ENCODE data around the gene CALY.

DNA sequence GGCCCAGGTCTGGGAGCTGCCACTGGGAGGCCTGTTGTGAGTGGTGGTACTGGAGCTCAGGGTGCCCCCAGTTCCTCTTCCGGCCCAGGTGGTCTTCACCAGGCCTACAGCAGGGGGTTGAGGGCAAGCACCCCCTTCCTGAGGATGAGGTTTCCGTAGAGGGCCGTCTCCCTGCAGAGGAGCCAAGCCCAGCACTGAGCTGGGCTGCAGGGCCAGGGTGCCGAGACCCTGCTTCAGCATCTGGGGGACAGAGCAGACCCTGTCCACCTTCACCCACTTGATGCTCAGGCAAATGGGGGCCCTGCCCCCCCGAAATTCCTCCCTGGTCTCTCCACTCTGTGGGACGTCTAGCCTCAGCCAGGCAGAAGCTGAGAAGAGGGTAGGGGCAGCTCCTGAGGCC is 18.6 kb upstream of the CALY start:
- TF ChIP-seq, protein P1, sequence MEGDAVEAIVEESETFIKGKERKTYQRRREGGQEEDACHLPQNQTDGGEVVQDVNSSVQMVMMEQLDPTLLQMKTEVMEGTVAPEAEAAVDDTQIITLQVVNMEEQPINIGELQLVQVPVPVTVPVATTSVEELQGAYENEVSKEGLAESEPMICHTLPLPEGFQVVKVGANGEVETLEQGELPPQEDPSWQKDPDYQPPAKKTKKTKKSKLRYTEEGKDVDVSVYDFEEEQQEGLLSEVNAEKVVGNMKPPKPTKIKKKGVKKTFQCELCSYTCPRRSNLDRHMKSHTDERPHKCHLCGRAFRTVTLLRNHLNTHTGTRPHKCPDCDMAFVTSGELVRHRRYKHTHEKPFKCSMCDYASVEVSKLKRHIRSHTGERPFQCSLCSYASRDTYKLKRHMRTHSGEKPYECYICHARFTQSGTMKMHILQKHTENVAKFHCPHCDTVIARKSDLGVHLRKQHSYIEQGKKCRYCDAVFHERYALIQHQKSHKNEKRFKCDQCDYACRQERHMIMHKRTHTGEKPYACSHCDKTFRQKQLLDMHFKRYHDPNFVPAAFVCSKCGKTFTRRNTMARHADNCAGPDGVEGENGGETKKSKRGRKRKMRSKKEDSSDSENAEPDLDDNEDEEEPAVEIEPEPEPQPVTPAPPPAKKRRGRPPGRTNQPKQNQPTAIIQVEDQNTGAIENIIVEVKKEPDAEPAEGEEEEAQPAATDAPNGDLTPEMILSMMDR (IDR thresholded peaks at IDR 0.05; ENCODE audit: insufficient read depth, low read length, poor library complexity, severe bottlenecking), result no peak
- no peak for TF ChIP-seq EZH2phosphoT487 (conservative IDR thresholded peaks at IDR 0.05; ENCODE audit: low read length)
